Activated CD4-positive, alpha-beta T cell treated with anti-CD3 and anti-CD28 coated beads for 36 hours (primary cell): Measurements from ENCODE around the gene RITA1. TPM values are rescaled to one million over a fixed set of nuclear protein-coding genes. Genes with fewer than 3 reads are reported as not detected.

Experiments
- ATAC-seq: fragments of 200-7000 bp; cut with Tn5 transposase; one replicate; pipeline ENCODE4 v1.10.0; 2021; ENCODE audit warnings: mild to moderate bottlenecking, moderate library complexity
- CTCF ChIA-PET: fragments of 350-600 bp; sonication (Branson Sonifier 250); formaldehyde crosslinking; loops from one replicate; lab custom pipeline; 2021; ENCODE audit warnings: antibody characterized with exemption; lab: Charles Lee
- POLR2A ChIA-PET: fragments of 350-600 bp; sonication (Branson Sonifier 250); formaldehyde crosslinking; loops from one replicate; lab custom pipeline; 2021; ENCODE audit warnings: antibody characterized with exemption, inconsistent platforms; lab: Charles Lee
- DNase-seq: peaks from one replicate; pipeline ENCODE4 v3.0.0-alpha.2; 2020
- H3K27ac Mint-ChIP-seq: one replicate; pipeline ENCODE4 v1.8.0; 2021; ENCODE audit warnings: mixed read lengths
- H3K27me3 Mint-ChIP-seq: one replicate; pipeline ENCODE4 v1.8.0; 2021; ENCODE audit warnings: mixed read lengths
- H3K36me3 Mint-ChIP-seq: one replicate; pipeline ENCODE4 v1.8.0; 2021; ENCODE audit warnings: low read depth, mixed read lengths
- H3K4me1 Mint-ChIP-seq: one replicate; pipeline ENCODE4 v1.8.0; 2021; ENCODE audit warnings: mixed read lengths
- H3K4me3 Mint-ChIP-seq: one replicate; pipeline ENCODE4 v1.8.0; 2021; ENCODE audit warnings: mild to moderate bottlenecking, moderate library complexity, mixed read lengths
- H3K9me3 Mint-ChIP-seq: one replicate; pipeline ENCODE4 v1.8.0; 2021; ENCODE audit warnings: low read depth, mixed read lengths
- intact Hi-C, 2 experiments: fragments of 100-400 bp; cut with DNase I in 1 of 2; cut with micrococcal nuclease in 1 of 2; formaldehyde crosslinking; loops; one replicate each; pipeline versions ENCODE4 v1.14.2 to v1.15.1; 2022 to 2024; cut with DNase I, micrococcal nuclease
- total RNA-seq, 2 experiments: library from RNA; stranded (reverse); gene quantifications; one replicate each; pipeline ENCODE4 v1.2.3, GENCODE V29; 2021

RITA1 gene
- total RNA-seq, 2 experiments from 2014 or later, result 23.4 to 25.7 TPM

GRCh38 chr12:113194971-113195391 is 9.5 kb downstream of the RITA1 start:
- no peaks in the 10 kb centered on the region for H3K27me3 Mint-ChIP-seq
- ChIA-PET POLR2A (no interaction called here), CTCF (interaction anchor here (0.5 to 1.3 kb wide), 5 partner anchors 9 to 721 kb away, joined by 3 read pairs; partner anchors contain the start of gene RITA1)
- H3K36me3 Mint-ChIP-seq, result peaks cover 13% of the 10 kb centered on the region
- no peak overlapping the region for H3K27ac Mint-ChIP-seq
- no peaks in the 10 kb centered on the region for H3K9me3 Mint-ChIP-seq
- H3K4me3 Mint-ChIP-seq, result no peak overlapping the region
- DNase-seq (no peak), ATAC-seq (no peak)
- intact Hi-C loops, result loop anchor here (5.0 kb wide), 3 partner anchors 67 to 232 kb away; no protein-coding TSS in a partner anchor
- peaks cover 2% of the 10 kb centered on the region for H3K4me1 Mint-ChIP-seq

GRCh38 chr12:113195598-113195997 is 10.1 kb downstream of the RITA1 start:
- CTCF ChIA-PET, result interaction anchor here (0.5 to 1.3 kb wide), 5 partner anchors 34 to 722 kb away, joined by 3 read pairs; no protein-coding TSS in a partner anchor
- Mint-ChIP-seq H3K36me3 (peaks cover 10% of the 10 kb centered on the region), H3K4me3 (no peak overlapping the region), H3K9me3 (no peaks in the 10 kb centered on the region), H3K27ac (no peak overlapping the region), H3K27me3 (no peaks in the 10 kb centered on the region), H3K4me1 (peaks cover 2% of the 10 kb centered on the region)
- POLR2A ChIA-PET, result no interaction called here
- ATAC-seq (no peak), DNase-seq (no peak)
- intact Hi-C loops, result loop anchor here (5.0 kb wide), 3 partner anchors 67 to 232 kb away; no protein-coding TSS in a partner anchor

GRCh38 chr12:113196582-113196981 is 11.1 kb downstream of the RITA1 start:
- H3K9me3 Mint-ChIP-seq, result no peaks in the 10 kb centered on the region
- H3K4me1 Mint-ChIP-seq, result peaks cover 2% of the 10 kb centered on the region
- no peak overlapping the region for H3K27ac Mint-ChIP-seq
- ChIA-PET CTCF (interaction anchor here (0.6 to 2.3 kb wide), 6 partner anchors 12 to 229 kb away, joined by 3 to 10 read pairs (median 3); no protein-coding TSS in a partner anchor), POLR2A (no interaction called here)
- intact Hi-C loops, result loop anchor here (5.0 kb wide), 3 partner anchors 66 to 231 kb away; no protein-coding TSS in a partner anchor
- no peak overlapping the region for H3K4me3 Mint-ChIP-seq
- H3K36me3 Mint-ChIP-seq, result peaks cover 7% of the 10 kb centered on the region
- ATAC-seq, result peak; percentile 2
- no peaks in the 10 kb centered on the region for H3K27me3 Mint-ChIP-seq
- DNase-seq, result no peak

- peaks cover 2% of the 10 kb centered on the region for H3K4me1 Mint-ChIP-seq
These were observed 11.5 kb downstream of the RITA1 start for GRCh38 chr12:113196990-113197389.

GRCh38 chr12:113197518-113198077 is 12.1 kb downstream of the RITA1 start:
- intact Hi-C loops, result loop anchor here (1.0 to 5.0 kb wide), 4 partner anchors 65 to 230 kb away; no protein-coding TSS in a partner anchor
- H3K4me3 Mint-ChIP-seq, result no peak overlapping the region

More at GRCh38 chr12:113196990-113197389, 11.5 kb downstream of the RITA1 start:
- intact Hi-C loops, result loop anchor here (1.0 to 5.0 kb wide), 4 partner anchors 65 to 230 kb away; no protein-coding TSS in a partner anchor
- Mint-ChIP-seq H3K27me3 (no peaks in the 10 kb centered on the region), H3K36me3 (peaks cover 5% of the 10 kb centered on the region), H3K27ac (no peak overlapping the region), H3K4me3 (no peak overlapping the region), H3K9me3 (no peaks in the 10 kb centered on the region)
- CTCF ChIA-PET, result interaction anchor here (0.7 to 2.3 kb wide), 7 partner anchors 11 to 228 kb away, joined by 3 to 10 read pairs (median 4); partner anchors contain the start of gene TPCN1
- ATAC-seq (peak; percentile 99), DNase-seq (peak; percentile 76)
- POLR2A ChIA-PET, result no interaction called here

GRCh38 chr12:113198296-113198695 is 12.8 kb downstream of the RITA1 start:
- intact Hi-C loops, result loop anchor here (5.0 kb wide), 3 partner anchors 64 to 229 kb away; no protein-coding TSS in a partner anchor
- no peak overlapping the region for H3K27ac Mint-ChIP-seq
- ChIA-PET CTCF (interaction anchor here (0.6 to 2.3 kb wide), 5 partner anchors 10 to 111 kb away, joined by 3 to 10 read pairs (median 3); partner anchors contain the start of gene TPCN1), POLR2A (no interaction called here)
- no peaks in the 10 kb centered on the region for H3K36me3 Mint-ChIP-seq
- DNase-seq, result no peak
- no peak overlapping the region for H3K4me3 Mint-ChIP-seq
- ATAC-seq, result no peak
- peaks cover 2% of the 10 kb centered on the region for H3K4me1 Mint-ChIP-seq
- H3K27me3 Mint-ChIP-seq, result no peaks in the 10 kb centered on the region
- H3K9me3 Mint-ChIP-seq, result no peaks in the 10 kb centered on the region

More at GRCh38 chr12:113197518-113198077, 12.1 kb downstream of the RITA1 start:
- POLR2A ChIA-PET, result no interaction called here
- Mint-ChIP-seq H3K27ac (no peak overlapping the region), H3K9me3 (no peaks in the 10 kb centered on the region), H3K36me3 (no peaks in the 10 kb centered on the region), H3K27me3 (no peaks in the 10 kb centered on the region), H3K4me1 (peaks cover 2% of the 10 kb centered on the region)
- CTCF ChIA-PET, result interaction anchor here (0.7 to 2.3 kb wide), 6 partner anchors 11 to 112 kb away, joined by 3 to 10 read pairs (median 4); partner anchors contain the start of gene TPCN1
- DNase-seq (no peak), ATAC-seq (no peak)

GRCh38 chr12:113200021-113200797 is 14.7 kb downstream of the RITA1 start:
- ATAC-seq, result no peak
- POLR2A ChIA-PET, result no interaction called here

GRCh38 chr12:113201187-113202177 is 16.0 kb downstream of the RITA1 start:
- Mint-ChIP-seq H3K4me3 (no peak overlapping the region), H3K27ac (no peak overlapping the region), H3K36me3 (no peaks in the 10 kb centered on the region), H3K27me3 (no peaks in the 10 kb centered on the region), H3K4me1 (peaks cover 8% of the 10 kb centered on the region), H3K9me3 (no peaks in the 10 kb centered on the region)
- ATAC-seq, result no peak
- ChIA-PET CTCF (no interaction called here), POLR2A (no interaction called here)
- no peak for DNase-seq
- intact Hi-C loops, result no loop called here

More at GRCh38 chr12:113200021-113200797, 14.7 kb downstream of the RITA1 start:
- H3K4me3 Mint-ChIP-seq, result no peak overlapping the region
- CTCF ChIA-PET, result interaction anchor here (1.3 kb wide), 1 partner anchor 14 kb away, joined by 4 read pairs; the partner anchor contains the start of gene RITA1
- no peaks in the 10 kb centered on the region for H3K9me3 Mint-ChIP-seq
- intact Hi-C loops, result no loop called here
- DNase-seq, result no peak
- no peak overlapping the region for H3K27ac Mint-ChIP-seq
- no peaks in the 10 kb centered on the region for H3K27me3 Mint-ChIP-seq
- H3K36me3 Mint-ChIP-seq, result no peaks in the 10 kb centered on the region
- H3K4me1 Mint-ChIP-seq, result peaks cover 4% of the 10 kb centered on the region

- POLR2A ChIA-PET, result no interaction called here
- no peak overlapping the region for H3K27ac Mint-ChIP-seq
- H3K4me3 Mint-ChIP-seq, result no peak overlapping the region
- CTCF ChIA-PET, result interaction anchor here (1.6 kb wide), 1 partner anchor 28 kb away, joined by 3 read pairs; no protein-coding TSS in a partner anchor
- H3K27me3 Mint-ChIP-seq, result no peaks in the 10 kb centered on the region
- no peaks in the 10 kb centered on the region for H3K9me3 Mint-ChIP-seq
- H3K4me1 Mint-ChIP-seq, result peaks cover 15% of the 10 kb centered on the region
- no peaks in the 10 kb centered on the region for H3K36me3 Mint-ChIP-seq
- ATAC-seq (no peak), DNase-seq (no peak)
- intact Hi-C loops, result no loop called here
These were observed 17.0 kb downstream of the RITA1 start for GRCh38 chr12:113202300-113203075.
